Measurements from ENCODE around the gene BMX.

The BMX gene

DNA sequence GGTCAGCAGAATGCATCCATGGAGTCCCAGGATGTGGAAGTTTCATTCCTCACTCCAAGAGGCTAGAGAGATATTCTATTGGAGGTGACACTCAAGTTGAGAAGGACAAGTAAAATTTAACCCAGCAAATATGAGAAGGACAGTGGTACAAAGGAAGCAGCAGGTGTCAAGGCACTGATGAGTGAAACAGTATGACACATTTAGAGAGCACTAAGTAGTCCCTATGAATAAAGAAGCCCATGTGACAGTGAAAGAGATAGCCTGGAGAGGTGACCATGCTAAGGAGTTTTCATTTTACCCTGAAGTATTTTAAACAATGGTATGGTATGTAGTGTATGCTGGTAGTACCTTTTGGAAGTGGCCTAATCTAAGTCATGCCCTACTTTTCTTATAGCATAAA, 9.2 kb downstream of the BMX start:
- no peak for DNase-seq

DNA sequence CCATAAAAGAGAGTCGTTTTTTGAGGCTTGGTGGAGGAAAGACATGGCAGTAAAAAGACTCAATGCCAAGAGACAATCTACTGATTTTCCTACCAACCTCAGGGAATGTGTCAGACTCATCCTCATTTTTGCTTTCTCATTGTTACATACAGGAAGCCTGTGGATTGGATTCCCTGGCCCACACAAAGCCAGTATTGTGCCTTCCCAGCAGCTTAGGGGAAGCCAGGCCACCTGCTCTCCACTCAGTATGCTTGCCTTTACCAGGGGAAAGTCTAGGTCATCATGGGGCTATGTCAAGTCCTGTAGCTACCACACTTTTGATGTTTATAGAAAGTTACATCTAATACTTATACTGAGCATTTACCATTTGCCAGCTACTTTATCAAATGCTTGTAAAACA, 11.0 kb downstream of the BMX start:
- no peak for DNase-seq

- DNase-seq = no peak
These were observed 11.9 kb downstream of the BMX start for GRCh38 chrX:15512401-15512965.

- no peak for DNase-seq
These were observed 13.7 kb downstream of the BMX start for GRCh38 chrX:15514279-15514678.

- DNase-seq = no peak
These were observed 15.3 kb downstream of the BMX start for GRCh38 chrX:15515931-15516330.

DNA sequence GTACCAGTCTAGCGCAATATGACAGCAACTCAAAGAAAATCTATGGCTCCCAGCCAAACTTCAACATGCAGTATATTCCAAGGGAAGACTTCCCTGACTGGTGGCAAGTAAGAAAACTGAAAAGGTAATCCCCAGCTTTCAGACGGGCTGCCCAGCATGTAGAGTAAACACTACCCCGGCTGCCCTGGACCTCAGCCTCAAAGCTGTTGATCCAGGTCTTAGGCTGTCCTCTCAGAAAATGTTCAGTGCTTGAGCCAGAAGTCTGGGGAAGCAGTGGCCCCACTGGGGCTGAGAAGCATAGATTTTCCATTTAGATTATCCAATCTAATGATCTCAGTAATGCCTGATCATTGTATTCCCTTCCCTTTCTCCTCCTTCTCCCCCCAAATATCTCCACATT, 21.9 kb downstream of the BMX start:
- no peak for DNase-seq

DNA sequence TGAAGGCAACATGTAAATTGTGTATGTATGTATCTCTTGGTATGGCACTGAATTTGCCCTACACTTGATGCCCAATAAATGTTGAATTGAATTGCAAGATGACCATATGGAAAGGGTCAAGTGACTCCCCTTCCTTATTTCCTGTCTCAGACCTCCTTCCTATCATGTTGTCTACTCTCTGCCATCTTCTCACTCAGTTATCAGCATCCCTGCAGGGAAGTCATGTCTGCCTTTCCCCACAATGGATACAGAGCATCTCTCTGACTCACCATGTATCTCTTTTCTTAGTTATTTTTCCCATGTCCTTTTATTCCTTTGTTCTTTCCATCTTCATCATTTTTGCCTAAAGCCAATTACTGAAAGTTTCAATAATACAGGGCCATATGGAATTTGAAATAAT, 22.5 kb downstream of the BMX start:
- no peak for DNase-seq

- DNase-seq = no peak
These were observed 23.8 kb downstream of the BMX start for GRCh38 chrX:15524417-15524816.

DNA sequence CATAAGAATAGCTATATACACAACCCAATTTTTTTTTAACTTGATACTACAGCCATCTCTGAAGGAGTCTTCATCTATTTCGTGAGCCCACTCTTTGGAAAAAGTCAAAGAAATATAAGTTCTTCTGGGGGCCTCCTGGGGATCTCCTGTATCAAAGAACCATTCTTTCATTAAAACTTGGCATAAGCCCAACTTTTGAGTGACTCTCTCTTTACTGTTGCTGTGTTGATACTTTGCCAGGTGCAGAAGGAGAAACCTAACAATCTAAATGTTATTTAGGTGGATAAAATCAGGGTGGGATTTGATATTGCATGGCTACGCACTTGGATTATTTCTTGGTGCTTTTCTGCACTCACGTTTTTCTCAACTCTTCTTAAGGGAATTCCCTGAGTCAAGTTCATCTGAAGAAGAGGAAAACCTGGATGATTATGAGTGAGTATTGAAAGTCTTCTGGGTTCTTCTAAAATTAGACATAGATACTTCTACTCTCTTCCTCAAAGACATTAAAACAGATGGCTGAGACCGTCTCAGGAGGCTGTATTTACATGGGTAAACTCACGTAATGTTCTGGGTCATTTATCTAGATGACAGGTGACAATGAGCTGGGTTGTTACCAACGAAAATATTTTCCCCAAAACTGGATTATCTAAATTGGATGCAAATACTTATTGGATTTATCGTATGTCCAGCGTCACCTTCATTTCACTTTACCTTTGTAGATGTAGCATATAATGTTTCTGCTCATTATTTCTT, 25.2 kb downstream of the BMX start:
- no peak for DNase-seq

DNA sequence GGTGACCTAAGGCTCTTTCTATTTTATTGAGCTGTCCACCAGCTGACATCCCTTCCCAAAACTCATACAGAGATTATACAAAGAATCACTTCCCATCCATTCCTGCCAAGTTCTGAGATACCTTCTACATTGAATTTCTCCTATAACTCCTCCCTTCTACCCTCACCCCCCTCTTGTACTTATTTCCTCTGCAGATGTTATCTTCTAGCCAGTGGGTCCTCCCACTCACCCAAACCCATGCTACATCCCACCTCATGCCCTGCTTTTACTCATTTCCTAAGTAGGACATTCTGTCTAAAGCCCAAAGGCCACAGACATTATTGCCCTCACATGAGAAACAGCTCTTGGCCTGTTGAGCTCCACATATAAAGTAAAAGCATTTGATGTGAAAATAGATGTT, 28.6 kb downstream of the BMX start:
- no peak for DNase-seq

GRCh38 chrX:15530318-15530717, 29.7 kb downstream of the BMX start:
- DNase-seq = no peak

- no peak for DNase-seq
These were observed 46.1 kb downstream of the BMX start for GRCh38 chrX:15546745-15547144.

DNA sequence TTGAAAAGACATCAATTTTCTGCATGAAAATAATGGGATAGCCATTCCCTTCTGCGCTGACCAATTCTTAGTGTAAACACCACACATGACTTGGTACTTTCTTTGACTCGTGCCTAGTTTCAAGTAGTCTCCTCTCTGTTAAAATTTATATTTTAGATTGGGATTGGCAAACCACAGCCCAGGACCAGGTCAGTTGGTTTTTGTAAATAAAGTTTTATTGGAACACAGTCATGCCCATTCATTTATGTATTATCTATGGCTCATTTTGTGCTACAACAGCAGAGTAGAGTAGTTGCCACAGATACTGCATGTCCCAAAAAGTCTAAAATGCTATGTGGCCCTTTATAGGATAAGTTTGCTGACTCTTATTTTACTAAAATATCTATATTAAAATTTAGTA, 46.7 kb downstream of the BMX start:
- DNase-seq = no peak

DNA sequence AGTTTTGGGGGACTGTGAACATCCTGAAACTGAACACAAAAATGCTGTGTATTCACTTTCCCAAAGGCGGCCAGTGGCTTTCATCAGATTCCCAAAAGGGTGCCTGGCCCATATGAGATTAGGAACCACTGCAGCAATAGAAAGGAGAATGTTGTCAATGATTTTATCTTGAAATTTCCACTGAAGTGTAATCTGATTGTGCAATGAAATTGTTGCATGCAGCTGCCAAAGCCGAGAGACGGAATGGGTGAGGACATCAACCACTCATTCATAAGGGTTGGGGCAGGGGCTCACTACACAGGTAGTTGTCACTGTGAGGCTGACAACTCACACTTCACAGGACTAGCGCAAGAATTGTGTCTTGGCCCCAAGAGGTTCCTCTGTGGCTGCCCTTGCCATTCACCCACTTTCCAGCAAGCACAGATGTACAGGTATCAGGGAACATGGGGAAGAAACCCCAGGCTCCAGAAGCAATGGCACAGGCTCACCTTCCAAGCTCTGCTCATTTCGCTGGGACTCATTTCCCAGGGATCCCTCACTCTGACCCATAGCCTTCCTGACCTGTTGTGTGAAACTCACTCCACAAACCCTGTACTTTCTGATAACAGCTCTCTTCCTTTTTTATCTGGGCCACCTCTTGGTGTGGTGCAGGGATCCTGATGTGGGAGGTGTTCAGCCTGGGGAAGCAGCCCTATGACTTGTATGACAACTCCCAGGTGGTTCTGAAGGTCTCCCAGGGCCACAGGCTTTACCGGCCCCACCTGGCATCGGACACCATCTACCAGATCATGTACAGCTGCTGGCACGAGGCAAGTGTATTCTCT, 48.8 kb downstream of the BMX start:
- no peak for DNase-seq

DNA sequence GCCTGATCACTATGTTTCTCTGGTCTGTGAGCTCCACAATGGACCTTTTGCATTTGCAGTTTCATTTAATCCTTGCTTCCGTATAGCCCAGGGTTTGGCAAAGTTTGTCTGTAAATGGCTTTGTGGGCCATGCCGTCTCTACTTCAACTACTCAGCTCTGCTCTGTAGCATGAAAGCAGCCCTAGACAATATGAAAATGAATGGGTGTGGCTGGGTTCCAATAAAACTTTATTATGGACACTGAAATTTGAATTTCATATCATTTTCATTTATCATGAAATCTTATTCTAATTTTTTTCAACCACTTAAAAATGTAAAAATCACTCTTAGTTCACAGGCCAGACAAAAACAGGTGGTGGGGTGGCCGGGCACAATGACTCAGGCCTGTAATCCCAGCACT, 58.6 kb downstream of the BMX start:
- DNase-seq = no peak

DNA sequence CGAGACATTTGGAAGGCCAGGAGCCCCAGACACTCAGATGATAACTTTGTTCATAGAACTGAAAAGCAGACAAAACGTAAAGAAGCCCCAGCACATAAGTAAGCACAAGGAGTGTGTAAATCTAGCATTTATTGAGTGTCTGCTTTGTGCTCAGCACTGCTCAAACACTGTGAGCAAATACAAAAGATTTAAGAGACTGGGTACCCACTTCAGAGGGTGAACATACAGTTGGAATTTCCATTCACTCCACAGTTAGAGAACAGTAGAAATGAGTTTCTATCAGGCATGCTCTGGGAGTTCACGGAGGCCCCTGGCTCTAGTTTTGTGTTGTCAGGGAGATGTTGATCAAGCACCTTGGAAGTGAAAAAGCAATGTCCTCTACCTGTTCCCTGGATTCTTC, 60.3 kb downstream of the BMX start:
- no peak for DNase-seq

GRCh38 chrX:15563056-15563455, 62.4 kb downstream of the BMX start:
- DNase-seq = no peak

GRCh38 chrX:15564981-15565579, 64.5 kb downstream of the BMX start:
- no peak for DNase-seq

- DNase-seq = no peak
These were observed 65.6 kb downstream of the BMX start for GRCh38 chrX:15566244-15566643.

GRCh38 chrX:15567267-15567666, 66.7 kb downstream of the BMX start:
- no peak for DNase-seq

- no peak for DNase-seq
These were observed 67.4 kb downstream of the BMX start for GRCh38 chrX:15567886-15568616.

DNA sequence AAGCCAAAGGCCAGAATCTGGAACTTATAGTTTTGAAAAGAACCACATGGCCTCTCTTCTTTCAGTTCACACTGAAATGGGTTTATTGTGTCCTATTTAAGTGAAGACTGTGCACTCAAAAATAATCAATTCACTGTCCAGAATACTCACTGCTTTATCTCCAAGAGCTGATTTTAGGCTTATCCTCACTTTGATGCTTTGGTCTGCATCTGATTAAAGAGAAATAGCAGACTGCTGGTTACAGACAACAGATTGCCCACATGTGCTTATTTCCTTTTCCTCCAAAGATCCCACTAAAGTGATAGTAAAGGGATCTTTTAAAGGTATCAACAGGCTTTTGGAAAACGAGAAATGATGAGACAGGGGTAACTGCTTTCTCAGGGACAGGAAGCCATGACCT, 69.5 kb downstream of the BMX start:
- DNase-seq = no peak

- DNase-seq = no peak
These were observed 73.4 kb downstream of the BMX start for GRCh38 chrX:15574017-15574416.

All from activated CD4-positive, alpha-beta T cell treated with anti-CD3 and anti-CD28 coated beads, Interleukin-2, amount 50 U/mL, for 4 hours (primary cell).